Stimulated activated CD8-positive, alpha-beta memory T cell treated with anti-CD3 and anti-CD28 coated beads, Interleukin-15, amount 100 ng/mL, for 1 hour (primary cell): ENCODE results near the gene HCFC1.

Experiments
- DNase-seq: peaks from one replicate; pipeline ENCODE4 v3.0.0-alpha.2; 2020; ENCODE audit warnings: low read depth

Gene HCFC1

DNA sequence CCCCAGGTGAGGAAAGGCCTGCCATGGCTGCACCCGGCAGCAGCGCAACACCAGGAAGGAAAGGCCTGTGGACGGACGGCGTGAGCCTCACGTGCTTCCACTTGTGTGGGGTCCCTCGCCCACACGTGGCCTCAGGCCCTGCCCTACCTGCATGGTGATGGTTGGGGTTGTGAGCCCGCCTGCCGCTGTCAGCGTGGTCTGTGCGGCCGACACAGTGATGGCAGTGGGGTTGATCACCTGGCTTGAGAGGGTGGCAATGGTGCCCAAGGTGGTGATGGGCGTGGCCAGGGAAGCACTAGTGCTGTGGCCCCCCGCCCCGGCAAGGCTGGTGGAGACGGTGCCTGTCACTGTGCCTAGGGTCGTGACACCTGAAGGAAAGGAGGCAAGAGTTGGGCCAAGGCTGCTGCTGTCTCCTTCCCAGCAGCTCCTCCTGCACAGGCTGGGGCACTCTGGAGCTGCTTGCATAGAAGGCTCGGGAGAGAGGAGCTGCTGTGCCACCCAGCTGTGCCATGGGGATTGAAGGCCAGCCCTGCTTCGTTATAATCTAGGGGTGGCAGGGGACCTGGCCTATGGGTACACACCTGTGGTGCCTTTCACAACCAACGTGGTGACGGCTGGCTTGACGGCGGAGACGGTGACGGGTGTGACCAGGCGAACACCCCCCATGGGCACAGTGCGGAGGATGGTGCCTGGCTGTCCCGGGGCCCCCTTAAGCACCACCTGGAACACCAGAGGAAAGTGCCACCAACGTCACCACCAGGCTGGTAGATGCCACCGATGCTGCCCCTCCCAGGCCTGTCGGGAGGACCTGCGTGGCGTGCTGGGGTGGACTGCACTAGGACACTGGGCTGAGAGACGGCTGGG is 15.3 kb downstream of the HCFC1 start:
- no peak for DNase-seq

GRCh38 chrX:153955228-153955732 is 16.3 kb downstream of the HCFC1 start:
- no peak for DNase-seq

GRCh38 chrX:153954558-153955227 is 16.9 kb downstream of the HCFC1 start:
- no peak for DNase-seq

- no peak for DNase-seq
Observed at GRCh38 chrX:153953892-153954557, 17.6 kb downstream of the HCFC1 start.

- peak; percentile 54 for DNase-seq
Observed at GRCh38 chrX:153953342-153953830, 18.2 kb downstream of the HCFC1 start.

GRCh38 chrX:153952373-153953026 is 19.1 kb downstream of the HCFC1 start:
- no peak for DNase-seq

DNA sequence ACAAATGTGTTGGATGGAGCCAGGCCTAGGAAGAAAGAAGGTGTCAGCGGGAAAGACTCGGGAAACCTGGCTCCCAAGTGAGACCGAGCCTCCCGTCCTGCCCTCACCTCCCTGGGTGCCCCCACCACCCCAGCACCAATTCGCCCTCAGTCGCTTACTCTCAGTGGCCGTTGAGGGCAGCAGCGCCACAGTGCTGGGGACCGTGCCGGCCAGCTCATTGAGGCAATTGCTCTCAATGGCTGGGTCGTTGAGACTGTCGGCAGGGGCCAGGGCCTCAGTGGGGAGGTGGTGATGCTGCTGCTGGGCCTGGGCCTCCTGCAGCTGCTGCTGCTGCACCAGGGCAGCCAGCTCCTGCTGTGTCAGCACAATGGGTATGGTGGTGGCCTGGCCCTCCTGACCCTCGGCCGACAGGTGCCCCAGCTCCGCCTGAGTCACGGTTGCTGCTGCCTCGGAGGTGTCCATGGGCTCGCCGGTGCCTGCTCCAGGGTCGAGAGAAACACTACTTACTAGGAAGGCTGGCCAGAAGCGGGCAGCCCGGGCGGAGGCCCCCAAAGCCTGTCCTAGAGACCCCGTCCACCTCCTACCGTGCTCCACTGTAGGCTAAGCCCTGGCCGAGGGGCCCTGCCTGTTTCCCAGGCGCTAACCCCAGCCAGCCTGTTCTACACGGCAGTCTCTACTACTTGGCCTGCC is 19.8 kb downstream of the HCFC1 start:
- DNase-seq, result no peak

DNA sequence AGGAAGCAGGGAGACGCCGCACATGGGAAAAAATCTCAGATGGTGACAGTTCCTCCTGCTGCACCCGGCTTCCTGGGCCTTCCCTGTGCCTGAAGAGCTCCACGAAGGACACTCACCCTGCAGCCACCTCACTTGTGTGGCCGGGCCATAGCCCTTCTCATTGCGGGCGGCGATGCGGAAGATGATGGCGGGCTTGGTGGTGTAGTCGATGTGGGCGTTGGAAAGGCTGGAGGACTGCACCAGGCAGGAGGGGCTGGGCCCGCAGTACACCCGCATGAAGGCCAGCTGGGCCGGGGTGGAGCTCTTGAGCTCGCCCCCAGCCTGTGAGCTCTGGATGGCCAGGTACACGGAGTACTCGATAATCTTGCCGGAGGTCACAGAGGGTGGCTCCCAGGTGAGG is 21.5 kb downstream of the HCFC1 start:
- no peak for DNase-seq

GRCh38 chrX:153948847-153949805 is 22.5 kb downstream of the HCFC1 start:
- no peak for DNase-seq

DNA sequence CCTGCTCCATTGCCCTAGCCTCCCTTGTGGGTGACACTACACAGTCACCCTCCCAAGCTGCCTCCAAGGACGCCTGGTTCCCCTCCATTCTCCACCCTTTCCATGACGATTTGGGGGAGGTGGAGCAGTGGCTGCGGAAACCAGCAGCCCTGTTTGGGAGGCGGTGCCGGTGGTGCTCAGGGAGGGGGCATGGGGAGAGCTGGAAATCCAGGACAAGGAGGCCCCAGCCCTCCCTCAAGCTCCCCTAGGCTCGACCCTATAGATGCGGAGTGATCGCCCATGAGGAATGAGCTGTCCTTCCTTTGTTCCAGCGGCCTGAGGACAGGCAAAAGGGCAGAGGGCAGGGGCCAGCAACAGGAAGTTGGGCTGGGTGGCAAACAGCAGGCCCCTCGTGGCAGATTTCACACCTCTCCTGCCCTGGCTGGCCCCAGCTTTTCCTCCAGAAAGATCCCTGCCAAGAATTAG is 23.6 kb downstream of the HCFC1 start:
- DNase-seq, result no peak

GRCh38 chrX:153947009-153947769 is 24.4 kb downstream of the HCFC1 start:
- peak; percentile 44 for DNase-seq

- DNase-seq, result no peak
Observed at GRCh38 chrX:153945956-153946943, 25.4 kb downstream of the HCFC1 start.

- DNase-seq, result no peak
Observed at GRCh38 chrX:153944800-153945150, 26.8 kb downstream of the HCFC1 start.

GRCh38 chrX:153944140-153944799 is 27.3 kb downstream of the HCFC1 start, which contains the start of gene RENBP:
RENBP (minus strand) TSS chrX:153944643; CDS start chrX:153944610, 33 bp downstream.
- no peak for DNase-seq

DNA sequence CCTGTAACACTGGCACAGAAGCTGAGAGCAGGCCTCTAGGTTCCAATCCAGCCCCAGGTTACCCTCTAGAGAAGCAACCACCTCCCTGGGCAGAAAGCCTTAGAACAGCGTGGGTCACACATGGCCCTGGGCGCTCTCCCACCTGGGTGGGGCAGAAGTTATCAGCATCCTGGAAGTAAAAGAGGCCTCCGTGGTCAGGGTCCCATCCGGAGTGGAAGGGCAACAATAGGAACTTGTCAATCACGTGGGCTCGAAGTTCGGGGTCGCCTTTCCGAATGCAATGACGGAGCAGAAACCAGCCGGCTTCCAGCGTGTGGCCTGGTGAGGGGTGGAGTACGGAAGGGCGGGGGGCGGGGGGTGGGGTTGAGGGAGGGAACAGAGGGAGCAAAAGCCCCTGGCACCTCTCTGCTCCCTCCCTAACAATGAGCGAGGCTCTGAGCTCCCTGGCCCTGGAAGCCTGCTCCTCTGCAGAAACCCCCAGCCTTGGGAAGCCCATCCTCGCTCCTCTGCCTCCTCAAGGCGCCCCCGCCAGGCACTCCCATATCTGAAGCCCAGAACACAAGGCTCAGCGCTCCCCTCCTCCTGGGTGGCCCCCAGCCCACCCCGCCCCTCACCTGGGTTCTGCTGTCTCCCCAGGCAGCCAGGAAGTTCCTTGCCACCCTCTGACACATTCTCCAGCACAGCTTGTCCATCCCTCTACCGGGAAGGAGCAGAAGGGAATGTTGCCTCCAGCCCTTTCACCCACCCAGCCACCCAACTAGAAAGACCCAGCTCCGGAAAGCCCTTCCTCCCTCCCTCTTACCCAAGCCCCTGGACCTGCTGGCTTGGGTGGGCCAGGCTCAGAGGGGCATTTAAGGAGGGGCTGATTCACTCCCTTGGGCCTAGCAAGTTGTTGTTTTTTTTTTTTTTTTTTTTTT is 30.0 kb downstream of the HCFC1 start:
- DNase-seq, result no peak

DNA sequence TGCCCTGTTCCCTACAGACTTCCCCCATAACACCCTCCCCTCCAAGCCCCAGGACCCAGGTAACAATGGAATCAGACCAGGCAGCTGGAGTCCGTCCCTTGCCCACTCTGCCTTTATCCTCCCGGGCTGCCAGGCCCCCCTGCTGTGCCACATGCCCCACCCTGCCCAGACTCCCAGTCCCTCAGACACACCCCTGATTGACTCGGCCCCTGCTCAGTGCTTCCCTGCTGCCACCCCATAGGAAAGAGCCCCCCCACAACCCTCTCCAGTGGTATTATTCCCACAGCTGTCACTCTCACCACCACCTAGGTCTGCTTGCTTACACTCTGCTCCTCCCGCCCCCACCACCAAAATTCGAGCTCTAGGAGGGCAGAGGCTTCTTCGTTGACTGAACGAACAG is 32.0 kb downstream of the HCFC1 start:
- DNase-seq, result no peak
